Loucy (cell line): Measurements from ENCODE around the gene CDH20.

Source experiments
- H2AFZ ChIP-seq: fragments of 200-600 bp; sonication (generic); 2 replicates; pipeline ENCODE4 v1.6.0; 2016; ENCODE audit warnings: antibody characterized with exemption, mild to moderate bottlenecking, low read length, moderate library complexity
- H3F3A ChIP-seq: fragments of 200-600 bp; 2 replicates; pipeline ENCODE4 v1.6.0; 2016; ENCODE audit warnings: antibody characterized with exemption, low read depth, mild to moderate bottlenecking
- H3K27me3 ChIP-seq: fragments of 200-600 bp; sonication (generic); 2 replicates; pipeline ENCODE4 v1.6.1; 2014; ENCODE audit warnings: low read length, mild to moderate bottlenecking; ENCODE audit not compliant: insufficient read depth, poor library complexity, severe bottlenecking
- H3K36me3 ChIP-seq: fragments of 200-600 bp; sonication (generic); 2 replicates; pipeline ENCODE4 v1.6.1; 2016; ENCODE audit warnings: low read length; ENCODE audit not compliant: insufficient read depth
- H3K4me1 ChIP-seq: fragments of 200-600 bp; sonication (generic); 2 replicates; pipeline ENCODE4 v1.5.1; 2014; ENCODE audit warnings: low read length, mild to moderate bottlenecking; ENCODE audit not compliant: insufficient read depth, poor library complexity, severe bottlenecking
- H3K4me2 ChIP-seq: fragments of 200-600 bp; sonication (generic); 2 replicates; pipeline ENCODE4 v1.6.0; 2014; ENCODE audit warnings: antibody characterized with exemption, low read length, low read depth, mild to moderate bottlenecking; ENCODE audit not compliant: poor library complexity, severe bottlenecking
- H3K4me3 ChIP-seq: fragments of 200-600 bp; sonication (generic); 2 replicates; pipeline ENCODE4 v1.5.1; 2014; ENCODE audit warnings: low read length, mild to moderate bottlenecking, mixed read lengths; ENCODE audit not compliant: poor library complexity, severe bottlenecking
- H3K79me2 ChIP-seq: fragments of 200-600 bp; sonication (generic); 2 replicates; pipeline ENCODE4 v1.6.1; 2014; ENCODE audit warnings: low read length; ENCODE audit not compliant: insufficient read depth
- H3K9ac ChIP-seq: fragments of 200-600 bp; sonication (generic); 2 replicates; pipeline ENCODE4 v1.6.0; 2014; ENCODE audit warnings: mild to moderate bottlenecking, low read depth, low read length, moderate library complexity; ENCODE audit not compliant: poor library complexity, severe bottlenecking
- H3K9me2 ChIP-seq: fragments of 200-600 bp; sonication (generic); replicated peaks from 2 replicates; pipeline ENCODE4 v1.6.1; 2016; ENCODE audit warnings: low read depth, low read length, mixed read lengths
- H3K9me3 ChIP-seq: fragments of 200-600 bp; sonication (generic); 2 replicates; pipeline ENCODE4 v1.6.1; 2014; ENCODE audit warnings: mild to moderate bottlenecking, antibody characterized with exemption, low read length, low read depth; ENCODE audit not compliant: insufficient read depth
- H4K20me1 ChIP-seq: fragments of 200-600 bp; sonication (generic); 2 replicates; pipeline ENCODE4 v1.6.0; 2014; ENCODE audit warnings: antibody characterized with exemption, low read length, mild to moderate bottlenecking; ENCODE audit not compliant: insufficient read depth, poor library complexity, severe bottlenecking
- EZH2phosphoT487 ChIP-seq: fragments of 200-600 bp; IDR thresholded peaks from 2 replicates; pipeline ENCODE4 v1.6.1; 2018; ENCODE audit warnings: antibody characterized with exemption, mild to moderate bottlenecking, moderate library complexity, borderline replicate concordance
- TF ChIP-seq, protein P1 (sequence below): fragments of 200-600 bp; sonication (generic); conservative IDR thresholded peaks from 2 replicates; pipeline ENCODE4 v1.5.1; 2014; ENCODE audit warnings: mild to moderate bottlenecking, antibody characterized with exemption, low read length

Gene CDH20

DNA sequence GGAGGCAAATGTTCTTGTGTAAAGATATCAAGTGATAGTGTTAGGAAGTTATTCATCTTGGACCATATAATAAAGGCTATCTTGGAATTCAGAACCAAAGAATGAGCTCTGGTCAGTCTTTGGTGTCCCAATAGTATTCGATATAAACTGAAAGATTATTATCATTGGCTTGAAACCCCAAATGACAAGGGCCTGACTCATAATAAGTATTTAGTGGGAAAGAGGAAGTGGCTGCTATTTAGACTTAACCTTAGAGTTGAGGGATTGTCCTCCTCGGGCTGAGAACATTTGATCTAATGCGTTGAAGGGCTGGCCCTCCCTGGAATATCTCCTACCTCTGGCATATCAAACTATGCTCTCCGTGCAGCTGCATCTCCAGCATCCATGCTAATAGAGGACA, 67.5 kb downstream of the CDH20 start:
- TF ChIP-seq EZH2phosphoT487: no peak
- Histone ChIP-seq H3K79me2 (no peaks in the 10 kb centered on the region), H3K9me2 (no peaks in the 10 kb centered on the region), H3K4me3 (no peak overlapping the region), H3K4me1 (no peaks in the 10 kb centered on the region), H3K36me3 (no peaks in the 10 kb centered on the region), H3F3A (no peaks in the 10 kb centered on the region), H4K20me1 (no peaks in the 10 kb centered on the region), H3K9ac (no peak overlapping the region), H3K9me3 (no peaks in the 10 kb centered on the region), H3K27me3 (no peaks in the 10 kb centered on the region), H2AFZ (no peak overlapping the region), H3K4me2 (no peak overlapping the region)

DNA sequence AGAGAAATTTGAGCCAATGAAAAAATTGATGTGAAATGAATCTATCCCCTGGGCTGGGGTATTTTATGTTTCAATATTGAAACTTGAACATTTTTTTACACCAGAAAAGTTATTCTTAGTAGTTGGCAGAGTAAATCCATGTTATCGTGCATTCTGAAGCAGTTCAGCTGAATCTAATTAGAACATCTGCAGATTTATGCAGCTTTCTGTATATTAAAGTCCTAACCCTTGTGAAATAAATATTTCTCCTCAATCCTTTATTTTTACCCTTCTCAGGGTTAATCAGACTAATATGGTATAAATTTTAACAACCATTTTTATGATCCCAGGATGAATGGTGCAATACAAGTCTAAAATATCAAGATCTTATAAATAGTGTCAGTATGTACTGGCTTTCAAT, 69.5 kb downstream of the CDH20 start:
- TF ChIP-seq, protein P1, sequence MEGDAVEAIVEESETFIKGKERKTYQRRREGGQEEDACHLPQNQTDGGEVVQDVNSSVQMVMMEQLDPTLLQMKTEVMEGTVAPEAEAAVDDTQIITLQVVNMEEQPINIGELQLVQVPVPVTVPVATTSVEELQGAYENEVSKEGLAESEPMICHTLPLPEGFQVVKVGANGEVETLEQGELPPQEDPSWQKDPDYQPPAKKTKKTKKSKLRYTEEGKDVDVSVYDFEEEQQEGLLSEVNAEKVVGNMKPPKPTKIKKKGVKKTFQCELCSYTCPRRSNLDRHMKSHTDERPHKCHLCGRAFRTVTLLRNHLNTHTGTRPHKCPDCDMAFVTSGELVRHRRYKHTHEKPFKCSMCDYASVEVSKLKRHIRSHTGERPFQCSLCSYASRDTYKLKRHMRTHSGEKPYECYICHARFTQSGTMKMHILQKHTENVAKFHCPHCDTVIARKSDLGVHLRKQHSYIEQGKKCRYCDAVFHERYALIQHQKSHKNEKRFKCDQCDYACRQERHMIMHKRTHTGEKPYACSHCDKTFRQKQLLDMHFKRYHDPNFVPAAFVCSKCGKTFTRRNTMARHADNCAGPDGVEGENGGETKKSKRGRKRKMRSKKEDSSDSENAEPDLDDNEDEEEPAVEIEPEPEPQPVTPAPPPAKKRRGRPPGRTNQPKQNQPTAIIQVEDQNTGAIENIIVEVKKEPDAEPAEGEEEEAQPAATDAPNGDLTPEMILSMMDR: no peak
- TF ChIP-seq EZH2phosphoT487: no peak
- H2AFZ ChIP-seq: no peak overlapping the region
- no peak overlapping the region for H3K4me3 ChIP-seq
- H3K9ac ChIP-seq: no peak overlapping the region
- no peak overlapping the region for H3K4me2 ChIP-seq
- no peaks in the 10 kb centered on the region for H3K9me3 ChIP-seq
- no peaks in the 10 kb centered on the region for H3K27me3 ChIP-seq
- H4K20me1 ChIP-seq: no peaks in the 10 kb centered on the region
- H3K4me1 ChIP-seq: no peaks in the 10 kb centered on the region
- H3K79me2 ChIP-seq: no peaks in the 10 kb centered on the region
- H3K9me2 ChIP-seq: no peaks in the 10 kb centered on the region
- H3F3A ChIP-seq: no peaks in the 10 kb centered on the region
- H3K36me3 ChIP-seq: no peaks in the 10 kb centered on the region

DNA sequence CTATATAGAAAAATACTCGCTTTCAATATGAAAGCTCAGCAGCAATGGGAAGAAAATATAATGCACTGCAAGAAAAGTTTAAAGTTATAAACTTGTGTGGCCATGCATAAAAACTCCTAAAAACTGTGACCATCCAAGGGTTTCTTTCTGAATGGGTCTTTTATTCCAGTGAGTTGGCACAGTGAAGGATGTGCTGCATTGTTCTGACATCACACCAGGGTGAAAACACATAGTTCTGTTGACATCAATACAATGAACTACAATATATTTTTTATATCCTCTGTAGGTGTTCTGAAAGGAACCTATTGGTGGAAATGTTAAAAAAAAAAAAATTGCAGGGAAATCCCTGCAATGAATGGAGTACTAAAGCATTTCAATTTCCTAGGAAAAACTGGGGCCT, 80.2 kb downstream of the CDH20 start:
- Histone ChIP-seq H4K20me1 (no peaks in the 10 kb centered on the region), H3K9ac (no peak overlapping the region), H3K79me2 (no peaks in the 10 kb centered on the region), H3K4me2 (no peak overlapping the region), H3K4me1 (no peaks in the 10 kb centered on the region), H3K27me3 (no peaks in the 10 kb centered on the region), H2AFZ (no peak overlapping the region), H3K9me2 (no peaks in the 10 kb centered on the region), H3K36me3 (no peaks in the 10 kb centered on the region), H3K4me3 (no peak overlapping the region), H3F3A (no peaks in the 10 kb centered on the region), H3K9me3 (no peaks in the 10 kb centered on the region)
- TF ChIP-seq, protein P1: no peak
- TF ChIP-seq EZH2phosphoT487: no peak

DNA sequence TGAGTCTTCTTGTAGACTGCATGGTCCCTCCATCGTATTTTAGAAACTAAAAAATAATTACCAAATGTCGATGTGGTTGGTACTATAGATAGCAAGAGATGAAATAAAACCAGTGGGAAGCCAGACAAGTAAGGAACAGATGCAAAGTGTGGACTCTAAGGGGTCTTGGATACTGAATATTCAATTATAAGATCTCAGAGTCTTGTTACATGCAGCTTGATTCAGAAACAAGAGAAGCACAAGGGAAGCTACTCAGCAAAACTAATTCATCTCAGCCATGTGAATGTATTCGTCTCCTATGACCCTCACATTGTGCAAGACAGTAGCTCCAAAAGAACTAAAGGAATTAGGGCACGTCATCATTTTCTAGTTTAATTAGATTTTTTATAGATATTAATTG, 80.9 kb downstream of the CDH20 start:
- Histone ChIP-seq H3K9me3 (no peaks in the 10 kb centered on the region), H3K27me3 (no peaks in the 10 kb centered on the region), H3K9ac (no peak overlapping the region), H3K4me1 (no peaks in the 10 kb centered on the region), H3K36me3 (no peaks in the 10 kb centered on the region), H3K4me3 (no peak overlapping the region), H3K9me2 (no peaks in the 10 kb centered on the region), H3K4me2 (no peak overlapping the region), H4K20me1 (no peaks in the 10 kb centered on the region), H3F3A (no peaks in the 10 kb centered on the region), H3K79me2 (no peaks in the 10 kb centered on the region), H2AFZ (no peak overlapping the region)
- TF ChIP-seq, protein P1: no peak
- TF ChIP-seq EZH2phosphoT487: no peak
